NCI-H69 (cell line): ENCODE measurements around the gene CMTM2.
A peak's percentile ranks its signal among the peaks of the same experiment; 100 is the strongest.
"Not testable (repeated sequence)": the region's sequence is repeated elsewhere in the genome, so short reads cannot be mapped to it uniquely, and the experiment has no call there.

Experiments used
- DNase-seq: peaks from one replicate; lab custom pipeline; 2025; lab: John Stamatoyannopoulos, UW

The CMTM2 gene

DNA sequence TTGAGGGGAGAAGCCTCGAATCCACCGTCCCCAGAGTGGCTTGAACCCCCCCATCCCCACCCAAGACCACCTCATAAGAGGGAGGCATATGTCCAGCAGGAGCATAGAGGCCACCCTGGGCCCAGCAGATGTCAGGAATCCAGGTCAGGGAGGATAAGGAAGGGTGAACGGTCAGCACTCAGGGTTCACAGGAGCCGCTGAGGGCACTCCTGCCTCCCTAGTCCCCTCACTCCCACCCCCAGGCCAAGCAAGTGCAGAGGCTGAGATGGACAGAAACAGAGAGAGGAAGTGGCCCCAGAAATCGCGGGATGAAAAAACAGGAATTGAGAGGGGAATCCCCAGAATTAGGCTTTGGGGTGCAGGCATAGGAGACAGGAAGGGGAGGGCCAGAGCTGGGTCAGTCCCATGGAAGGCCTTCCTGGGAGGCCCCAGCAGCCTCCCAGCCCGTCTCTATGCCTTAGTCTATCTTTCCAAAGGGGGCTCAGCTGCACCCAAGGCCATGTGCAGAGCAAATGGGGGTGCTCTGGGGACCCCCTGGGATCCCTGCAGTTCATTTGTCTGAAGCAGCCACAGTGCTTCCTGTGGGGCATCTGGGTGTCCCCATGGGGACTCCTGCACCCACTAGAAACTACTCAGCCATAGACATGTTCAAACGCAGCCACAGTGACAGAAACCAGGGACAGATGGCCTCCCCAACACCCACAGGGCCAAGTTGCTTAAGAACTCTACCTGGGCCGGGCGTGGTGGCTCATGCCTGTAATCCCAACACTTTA, 26.9 kb downstream of the CMTM2 start:
- peak; percentile 5 for DNase-seq

GRCh38 chr16:66608241-66609138, 29.2 kb downstream of the CMTM2 start:
- DNase-seq = peak; percentile 66

- no peak for DNase-seq
These were observed 29.9 kb downstream of the CMTM2 start for GRCh38 chr16:66609139-66609510.

- no peak for DNase-seq
These were observed 31.0 kb downstream of the CMTM2 start for GRCh38 chr16:66610111-66610820.

DNA sequence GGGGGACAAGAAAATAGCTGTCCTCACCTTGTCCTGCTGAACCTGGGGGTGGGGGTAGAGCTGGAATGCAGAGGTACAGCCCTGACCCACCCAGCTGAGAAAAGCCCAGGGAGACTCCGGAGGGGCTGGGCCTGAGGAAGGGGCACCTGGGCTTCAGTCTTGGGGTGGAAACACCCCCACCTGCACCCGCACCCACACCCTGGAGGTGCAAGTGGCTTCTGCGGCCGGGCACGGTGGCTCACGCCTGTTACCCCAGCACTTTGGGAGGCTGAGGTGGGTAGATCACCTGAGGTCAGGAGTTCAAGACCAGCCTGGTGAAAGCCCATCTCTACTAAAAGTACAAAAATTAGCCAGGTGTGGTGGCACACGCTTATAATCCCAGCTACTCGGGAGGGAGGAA, 32.6 kb downstream of the CMTM2 start:
- not testable (repeated sequence) for DNase-seq

DNA sequence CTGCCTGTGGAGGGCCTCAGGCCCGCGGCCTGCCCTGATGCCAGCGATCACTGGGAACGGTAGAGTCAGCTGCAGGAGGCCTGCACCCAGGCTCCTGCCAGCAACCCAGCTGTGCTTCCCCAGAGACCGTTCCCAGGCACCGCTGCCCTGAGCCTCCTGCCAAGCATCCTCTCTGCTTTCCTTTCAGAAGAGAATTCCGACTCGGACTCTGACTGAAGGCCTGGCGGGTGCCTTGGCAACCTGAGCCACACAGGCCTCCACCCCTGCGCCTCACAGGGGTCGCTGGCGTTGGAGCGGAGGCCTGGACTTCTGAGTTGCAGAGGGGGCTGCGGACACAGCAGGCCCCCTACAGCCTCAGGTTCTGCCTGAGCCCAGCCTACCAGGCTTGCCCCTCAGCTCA, 33.2 kb downstream of the CMTM2 start:
- no peak for DNase-seq

- DNase-seq = no peak
These were observed 35.0 kb downstream of the CMTM2 start for GRCh38 chr16:66614161-66614802.

DNA sequence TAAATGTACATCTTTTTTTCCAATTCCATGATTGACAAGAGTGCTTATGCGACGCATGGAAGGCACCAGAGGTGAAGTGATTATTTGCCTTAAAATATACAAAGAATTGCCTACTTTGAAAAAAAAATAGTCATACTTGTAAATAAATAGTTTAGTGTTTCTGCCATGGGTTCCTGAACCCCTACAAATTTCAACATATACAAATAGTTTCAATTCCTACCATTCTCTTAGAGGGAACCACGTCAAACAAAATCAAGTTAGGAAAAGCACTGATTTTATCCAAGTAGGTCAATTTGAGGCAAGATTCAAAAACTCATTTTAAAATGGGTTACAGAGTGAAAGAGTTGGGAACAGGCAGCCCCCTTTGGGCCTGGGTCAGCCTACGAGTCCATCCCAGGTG, 36.9 kb downstream of the CMTM2 start:
- no peak for DNase-seq

- DNase-seq = no peak
These were observed 37.3 kb downstream of the CMTM2 start for GRCh38 chr16:66616592-66616991.

DNA sequence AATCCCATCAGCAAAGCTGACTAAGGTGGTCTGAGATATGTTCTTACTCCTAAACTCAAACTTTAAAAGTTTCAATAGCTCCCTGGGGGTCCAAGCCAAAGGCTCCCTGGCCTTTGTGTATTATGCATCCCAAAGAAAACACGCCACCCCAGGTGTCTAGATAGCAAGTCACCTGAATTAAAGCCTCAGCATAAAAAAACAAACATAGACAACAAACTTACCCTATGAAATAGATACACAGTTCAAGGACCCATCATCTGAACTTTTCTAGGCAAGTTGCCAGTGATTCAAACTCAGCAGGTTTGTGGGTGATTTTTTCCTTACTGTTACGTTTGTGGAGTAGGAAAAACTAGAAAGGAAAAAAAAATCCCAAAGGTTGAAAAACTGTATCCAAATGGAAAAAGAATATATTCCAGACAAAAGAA, 37.8 kb downstream of the CMTM2 start:
- DNase-seq = no peak

DNA sequence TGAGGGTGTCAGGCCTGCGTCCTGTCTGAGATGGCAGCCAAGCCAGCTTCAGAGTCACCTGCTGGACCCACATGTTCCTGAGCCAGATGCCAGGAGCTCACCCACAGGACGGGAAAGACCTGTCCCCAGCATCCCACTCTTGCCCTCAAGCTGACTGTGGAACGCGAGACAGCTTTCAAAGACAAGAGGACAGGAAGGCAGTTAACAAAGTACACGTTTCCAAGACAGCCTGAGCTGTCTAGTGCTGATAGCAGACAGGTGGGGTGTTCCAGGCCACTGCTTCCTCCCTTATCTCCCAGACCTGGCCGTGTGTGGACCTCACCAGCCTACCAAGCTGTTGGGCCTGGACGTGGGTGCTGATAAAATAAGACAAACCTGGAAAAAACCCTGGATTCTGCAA, 38.5 kb downstream of the CMTM2 start:
- DNase-seq = no peak

GRCh38 chr16:66618588-66619375, 39.5 kb downstream of the CMTM2 start:
- no peak for DNase-seq

DNA sequence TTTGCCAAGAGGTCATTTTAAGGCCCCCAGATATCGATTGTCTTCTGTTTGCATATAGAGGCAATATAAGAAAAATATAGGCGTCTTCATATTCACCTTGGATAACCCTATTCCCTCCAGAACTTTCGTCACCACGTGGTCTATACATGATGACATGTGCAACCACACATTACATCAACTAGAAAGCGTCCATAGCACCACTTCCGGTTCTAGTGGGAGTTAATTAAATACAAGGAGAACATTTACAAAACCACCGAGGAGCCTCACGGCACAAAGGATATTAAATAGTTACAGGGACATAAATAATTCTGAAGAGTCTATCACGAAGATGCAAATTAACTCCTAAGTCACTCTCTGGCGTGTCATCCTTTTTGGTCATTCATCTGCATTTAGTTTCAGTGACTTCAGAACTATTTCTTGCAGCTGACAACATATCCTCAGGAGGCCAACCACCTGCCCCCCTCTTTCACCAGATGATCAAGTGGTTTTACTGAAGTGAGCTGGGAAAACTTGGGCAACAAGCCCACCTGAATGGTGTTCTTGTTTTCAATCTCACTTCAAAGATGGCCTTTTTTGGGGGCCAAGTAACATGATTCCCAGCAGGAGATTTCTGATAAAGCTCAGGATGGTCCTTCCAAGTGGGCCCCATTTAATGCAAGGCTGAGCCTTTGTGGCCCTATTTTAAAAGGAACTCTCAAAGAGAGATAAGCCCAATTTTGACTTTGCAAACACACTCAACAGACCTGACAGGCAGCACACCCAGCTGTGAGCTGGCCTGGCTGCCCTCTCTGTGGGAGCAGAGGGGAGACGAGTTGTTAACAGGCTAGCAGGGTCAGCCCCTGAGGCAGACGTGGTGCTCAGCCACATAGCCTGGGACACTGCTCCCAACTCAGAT, 40.5 kb downstream of the CMTM2 start:
- DNase-seq = no peak

- no peak for DNase-seq
These were observed 41.1 kb downstream of the CMTM2 start for GRCh38 chr16:66620429-66620795.

GRCh38 chr16:66621973-66622372, 42.7 kb downstream of the CMTM2 start:
- DNase-seq = no peak

- no peak for DNase-seq
These were observed 43.6 kb downstream of the CMTM2 start for GRCh38 chr16:66622863-66623262.

DNA sequence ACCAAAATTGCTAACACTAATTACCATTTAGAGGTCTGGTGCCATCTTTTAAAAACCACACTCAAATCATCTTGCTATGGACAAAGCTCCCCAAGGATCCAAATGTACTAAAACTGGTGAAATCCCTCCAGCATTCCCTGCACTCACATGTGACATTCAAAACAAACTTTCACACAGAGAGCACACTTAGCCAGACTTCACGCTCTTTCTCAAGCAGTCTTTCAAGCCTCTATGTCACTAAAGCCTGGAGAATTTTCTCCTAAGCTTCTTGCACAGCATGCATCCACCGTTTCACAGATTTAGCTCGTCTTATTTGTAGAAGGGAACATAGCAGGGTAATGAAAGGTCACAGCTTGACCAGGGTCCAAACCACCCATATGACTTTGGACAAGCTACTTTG, 44.5 kb downstream of the CMTM2 start:
- DNase-seq = no peak

DNA sequence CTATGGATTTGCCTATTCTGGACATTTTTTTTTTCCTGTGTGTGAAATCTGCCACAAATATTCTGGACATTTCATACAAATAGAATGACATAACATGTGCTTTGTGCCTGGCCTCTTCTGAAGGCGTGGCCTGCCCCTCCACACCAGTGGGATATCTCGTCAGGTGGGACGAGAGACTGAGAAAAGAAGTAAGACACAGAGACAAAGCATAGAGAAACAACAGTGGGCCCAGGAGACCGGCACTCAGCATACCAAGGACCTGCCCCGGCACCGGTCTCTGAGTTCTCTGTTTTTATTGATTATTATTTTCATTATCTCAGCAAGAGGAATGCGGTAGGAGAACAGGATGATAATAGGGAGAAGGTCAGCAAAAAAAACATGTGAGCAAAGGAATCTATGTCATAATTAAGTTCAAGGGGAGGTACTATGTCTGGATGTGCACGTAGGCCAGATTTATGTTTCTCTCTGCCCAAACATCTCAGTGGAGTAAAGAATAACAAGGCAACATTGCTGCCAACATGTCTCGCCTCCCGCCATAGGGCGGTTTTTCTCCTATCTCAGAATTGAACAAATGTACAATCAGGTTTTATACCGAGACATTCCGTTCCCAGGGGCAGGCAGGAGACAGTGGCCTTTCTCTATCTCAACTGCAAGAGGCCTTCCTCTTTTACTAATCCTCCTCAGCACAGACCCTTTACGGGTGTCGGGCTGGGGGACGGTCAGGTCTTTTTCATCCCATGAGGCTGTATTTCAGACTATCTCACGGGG, 48.5 kb downstream of the CMTM2 start:
- DNase-seq = not testable (repeated sequence)

- DNase-seq = no peak
These were observed 50.6 kb downstream of the CMTM2 start for GRCh38 chr16:66629856-66630255.
